ENCODE data around the gene MAML2. TPM values are rescaled to one million over a fixed set of nuclear protein-coding genes. Genes with fewer than 3 reads are reported as not detected.

The MAML2 gene
- total and polyA plus RNA-seq, 7 donors = 2.8 to 20.7 (median 11.8) TPM

- Histone ChIP-seq H3K4me1 (no peaks in the 10 kb centered on the region), H3K27me3 (no peaks in the 10 kb centered on the region), H3K9me3 (no peaks in the 10 kb centered on the region), H3K36me3 (peaks cover 0 to 76% (median 7%) of the 10 kb centered on the region in 4 donors), H3K27ac (no peak overlapping the region), H3K4me3 (no peak overlapping the region)
- TF ChIP-seq EP300 (IDR thresholded peaks at IDR 0.05) (no peak), POLR2AphosphoS5 (IDR thresholded peaks at IDR 0.05) (no peak), CTCF (IDR thresholded peaks at IDR 0.05) (no peak), POLR2A (IDR thresholded peaks at IDR 0.05) (no peak)
- DNase-seq = no peak
- WGBS, 2 donors = 92 to 95% methylated on average over 1 of the region's 1 CpG
- intact Hi-C loops (cut with DNase I) = no loop called here
These were observed 14.8 kb upstream of the MAML2 start for GRCh38 chr11:96357794-96358193.

GRCh38 chr11:96356848-96357247, 13.9 kb upstream of the MAML2 start:
- H3K9me3 ChIP-seq = no peaks in the 10 kb centered on the region
- no peak for DNase-seq
- intact Hi-C loops (cut with DNase I) = no loop called here
- H3K36me3 ChIP-seq = peaks cover 0 to 80% (median 6%) of the 10 kb centered on the region in 4 donors
- WGBS, 2 donors = 97% methylated on average over 4 of the region's 4 CpGs
- H3K27me3 ChIP-seq = no peaks in the 10 kb centered on the region
- H3K4me3 ChIP-seq = no peak overlapping the region
- H3K4me1 ChIP-seq = no peaks in the 10 kb centered on the region
- no peak for TF ChIP-seq POLR2AphosphoS5 (IDR thresholded peaks at IDR 0.05)
- TF ChIP-seq EP300 (IDR thresholded peaks at IDR 0.05) = no peak
- TF ChIP-seq CTCF (IDR thresholded peaks at IDR 0.05) = no peak
- no peak for TF ChIP-seq POLR2A (IDR thresholded peaks at IDR 0.05)
- no peak overlapping the region for H3K27ac ChIP-seq

GRCh38 chr11:96342014-96342960, 708 bp downstream of the MAML2 start:
- no peak for DNase-seq
- peaks cover 0 to 54% (median 47%) of the 10 kb centered on the region in 4 donors for H3K4me1 ChIP-seq
- TF ChIP-seq CTCF (IDR thresholded peaks at IDR 0.05) = no peak
- no peak for TF ChIP-seq POLR2AphosphoS5 (IDR thresholded peaks at IDR 0.05)
- no peak for TF ChIP-seq POLR2A (IDR thresholded peaks at IDR 0.05)
- TF ChIP-seq EP300 (IDR thresholded peaks at IDR 0.05) = no peak
- H3K27ac ChIP-seq = peak overlapping the region; percentile 80 to 90 (median 82)
- no peaks in the 10 kb centered on the region for H3K9me3 ChIP-seq
- H3K4me3 ChIP-seq = peak overlapping the region; percentile 52 to 68 (median 62)
- no peaks in the 10 kb centered on the region for H3K36me3 ChIP-seq
- no peaks in the 10 kb centered on the region for H3K27me3 ChIP-seq
- intact Hi-C loops (cut with DNase I) = loop anchor here (2.0 to 10.0 kb wide), 3 partner anchors 99 to 507 kb away; partner anchors contain the start of gene MTMR2
- WGBS, 2 donors = 1% methylated on average over 13 of the region's 13 CpGs

- Histone ChIP-seq H3K27ac (peak overlapping the region; percentile 80 to 90 (median 82)), H3K4me1 (peaks cover 0 to 55% (median 48%) of the 10 kb centered on the region in 4 donors), H3K36me3 (no peaks in the 10 kb centered on the region), H3K9me3 (no peaks in the 10 kb centered on the region), H3K27me3 (no peaks in the 10 kb centered on the region), H3K4me3 (peak overlapping the region; percentile 52 to 68 (median 62))
- 6 to 25% methylated on average over 26 of the region's 26 CpGs for WGBS, 2 donors
- intact Hi-C loops (cut with DNase I) = loop anchor here (2.0 to 10.0 kb wide), 3 partner anchors 99 to 507 kb away; partner anchors contain the start of gene MTMR2
- DNase-seq = peak; percentile 79
- TF ChIP-seq POLR2AphosphoS5 (IDR thresholded peaks at IDR 0.05) (peak in 3 of 4 donors; percentile 12 to 52 (median 51)), CTCF (IDR thresholded peaks at IDR 0.05) (peak in 2 of 4 experiments; percentile 34 to 39), POLR2A (IDR thresholded peaks at IDR 0.05) (no peak), EP300 (IDR thresholded peaks at IDR 0.05) (no peak)
These were observed 1.6 kb downstream of the MAML2 start for GRCh38 chr11:96341211-96342013.
